Measurements from ENCODE around the gene HHIP.

DNA sequence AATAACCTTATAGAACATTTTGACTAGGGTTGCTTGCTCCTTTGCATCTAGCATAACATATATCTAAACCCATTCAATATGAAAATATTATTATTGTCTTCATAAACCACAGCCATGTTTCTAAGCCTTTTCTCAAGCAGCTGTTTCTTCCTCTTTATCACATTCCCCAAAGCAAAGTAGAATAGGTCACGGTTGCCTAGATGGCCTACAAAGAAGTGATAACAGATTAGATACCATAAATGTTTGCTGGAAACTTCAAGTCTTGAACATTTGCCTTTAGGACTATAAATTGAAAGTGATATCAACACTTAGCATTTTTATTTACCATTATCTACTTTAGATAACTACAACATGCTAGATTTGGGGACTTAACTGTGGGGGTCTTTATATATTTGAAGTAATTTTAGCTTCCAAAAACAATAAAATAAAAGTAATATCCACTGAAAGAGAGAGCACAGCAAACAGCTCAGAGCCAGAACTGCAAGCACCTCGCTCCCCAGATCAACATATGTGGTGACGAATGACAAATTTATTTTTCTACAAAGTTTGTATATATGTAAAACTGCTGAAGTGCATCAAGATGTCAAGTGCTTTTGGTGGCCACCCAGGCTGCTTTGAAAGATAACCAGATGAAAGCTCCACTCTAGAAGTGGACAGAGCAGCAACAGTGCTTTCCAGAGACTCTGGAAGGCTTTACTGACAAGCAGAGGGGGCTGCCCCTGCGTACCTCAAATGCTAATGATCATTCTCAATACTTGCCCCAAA is 8.0 kb downstream of the HHIP start:
- TF ChIP-seq, protein P1, sequence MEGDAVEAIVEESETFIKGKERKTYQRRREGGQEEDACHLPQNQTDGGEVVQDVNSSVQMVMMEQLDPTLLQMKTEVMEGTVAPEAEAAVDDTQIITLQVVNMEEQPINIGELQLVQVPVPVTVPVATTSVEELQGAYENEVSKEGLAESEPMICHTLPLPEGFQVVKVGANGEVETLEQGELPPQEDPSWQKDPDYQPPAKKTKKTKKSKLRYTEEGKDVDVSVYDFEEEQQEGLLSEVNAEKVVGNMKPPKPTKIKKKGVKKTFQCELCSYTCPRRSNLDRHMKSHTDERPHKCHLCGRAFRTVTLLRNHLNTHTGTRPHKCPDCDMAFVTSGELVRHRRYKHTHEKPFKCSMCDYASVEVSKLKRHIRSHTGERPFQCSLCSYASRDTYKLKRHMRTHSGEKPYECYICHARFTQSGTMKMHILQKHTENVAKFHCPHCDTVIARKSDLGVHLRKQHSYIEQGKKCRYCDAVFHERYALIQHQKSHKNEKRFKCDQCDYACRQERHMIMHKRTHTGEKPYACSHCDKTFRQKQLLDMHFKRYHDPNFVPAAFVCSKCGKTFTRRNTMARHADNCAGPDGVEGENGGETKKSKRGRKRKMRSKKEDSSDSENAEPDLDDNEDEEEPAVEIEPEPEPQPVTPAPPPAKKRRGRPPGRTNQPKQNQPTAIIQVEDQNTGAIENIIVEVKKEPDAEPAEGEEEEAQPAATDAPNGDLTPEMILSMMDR (IDR thresholded peaks at IDR 0.05): no peak
- TF ChIP-seq POLR2A (IDR thresholded peaks at IDR 0.05): no peak
